HG02571 (cell line): ENCODE data around the gene METTL15.
A peak's percentile ranks its signal among the peaks of the same experiment; 100 is the strongest.
"Not testable (repeated sequence)": the region's sequence is repeated elsewhere in the genome, so short reads cannot be mapped to it uniquely, and the experiment has no call there.

ENCODE experiments used
- ATAC-seq: cut with Tn5 transposase; IDR thresholded peaks from one replicate; pipeline ENCODE4 v1.9.1; 2021; ENCODE audit warnings: mild to moderate bottlenecking, moderate library complexity; ENCODE audit not compliant: unreplicated experiment

METTL15 gene

GRCh38 chr11:28108958-28109357, 770 bp downstream of the METTL15 start:
- no peak for ATAC-seq

GRCh38 chr11:28110108-28110820, 2.1 kb downstream of the METTL15 start:
- peak; percentile 38 for ATAC-seq

GRCh38 chr11:28110821-28111200, 2.6 kb downstream of the METTL15 start:
- ATAC-seq: no peak

DNA sequence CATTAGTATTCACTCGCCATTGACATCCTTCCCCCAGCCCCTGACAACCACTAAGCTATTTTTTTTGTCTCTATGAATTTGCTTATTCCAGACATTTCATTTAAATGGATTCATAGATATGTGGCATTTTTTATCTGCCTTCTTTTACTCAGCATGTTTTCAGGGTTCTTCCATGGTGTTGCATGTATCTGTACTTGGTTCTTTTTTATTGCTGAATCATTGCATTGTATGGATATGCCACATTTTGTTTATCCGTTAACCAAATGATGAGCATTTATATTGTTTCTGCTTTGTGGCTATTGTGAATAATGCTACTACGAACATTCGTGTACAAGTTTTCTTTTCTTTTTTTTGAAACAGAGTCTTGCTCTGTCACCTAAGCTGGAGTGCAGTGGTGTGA, 5.9 kb downstream of the METTL15 start:
- ATAC-seq: no peak

DNA sequence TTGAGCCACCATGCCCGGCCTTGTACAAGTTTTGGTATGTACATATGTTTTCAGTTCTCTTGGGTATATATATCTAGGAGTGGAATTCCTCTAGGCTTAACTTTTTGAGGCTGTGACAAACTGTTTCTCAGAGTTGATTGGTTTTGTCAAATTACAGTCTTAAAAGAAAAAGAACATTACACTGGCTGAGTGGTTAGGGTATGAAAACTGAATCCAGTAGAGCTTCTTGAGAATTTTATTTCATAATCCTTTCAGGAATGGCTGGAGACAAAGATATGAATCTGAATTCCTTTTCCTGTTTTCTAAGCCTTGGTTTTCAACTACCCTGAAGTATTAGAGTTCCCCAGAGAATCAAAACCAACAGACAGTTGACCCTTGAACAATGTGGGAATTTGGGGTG, 6.5 kb downstream of the METTL15 start:
- ATAC-seq: no peak

DNA sequence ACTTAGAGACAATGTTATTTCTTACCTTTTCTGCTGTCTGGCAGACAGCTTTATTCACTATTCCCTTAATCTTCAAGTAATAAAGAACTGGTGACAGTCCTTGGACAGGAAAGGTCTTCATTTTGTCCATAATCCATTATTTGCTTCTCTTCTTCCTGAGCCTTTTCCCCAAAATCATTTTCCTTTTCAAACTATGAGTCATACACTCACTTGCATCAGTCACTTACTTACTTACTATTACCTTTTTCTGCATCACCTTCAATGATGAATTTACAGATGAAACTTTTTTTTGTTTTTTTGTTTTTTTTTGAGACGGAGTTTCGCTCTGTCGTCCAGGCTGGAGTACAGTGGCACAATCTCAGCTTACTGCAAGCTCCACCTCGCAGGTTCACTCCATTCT, 9.5 kb downstream of the METTL15 start:
- ATAC-seq: no peak

- ATAC-seq: no peak
Observed at GRCh38 chr11:28123151-28123581, 15.0 kb downstream of the METTL15 start.

GRCh38 chr11:28132548-28132947, 24.4 kb downstream of the METTL15 start:
- no peak for ATAC-seq

- no peak for ATAC-seq
Observed at GRCh38 chr11:28133146-28133545, 25.0 kb downstream of the METTL15 start.

GRCh38 chr11:28136157-28136556, 28.0 kb downstream of the METTL15 start:
- not testable (repeated sequence) for ATAC-seq

DNA sequence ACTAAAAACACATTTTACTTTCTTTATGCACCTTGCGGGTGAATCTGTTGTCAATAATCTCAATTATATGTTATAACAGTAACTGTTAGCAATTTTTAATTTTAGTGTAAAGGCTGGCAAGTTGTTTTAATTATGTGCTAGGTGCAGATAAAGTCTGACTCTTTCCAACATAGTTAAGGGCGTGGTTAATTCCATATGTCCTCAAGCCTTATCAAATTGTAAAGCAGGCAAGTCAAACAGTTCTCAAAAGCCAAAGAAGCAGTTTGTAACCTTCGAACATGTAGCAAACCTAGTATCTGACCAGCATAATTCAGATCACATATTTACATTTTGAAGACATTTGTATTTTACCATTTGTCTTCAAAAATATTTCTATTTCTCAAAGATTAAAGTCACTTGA, 29.2 kb downstream of the METTL15 start:
- ATAC-seq: no peak

DNA sequence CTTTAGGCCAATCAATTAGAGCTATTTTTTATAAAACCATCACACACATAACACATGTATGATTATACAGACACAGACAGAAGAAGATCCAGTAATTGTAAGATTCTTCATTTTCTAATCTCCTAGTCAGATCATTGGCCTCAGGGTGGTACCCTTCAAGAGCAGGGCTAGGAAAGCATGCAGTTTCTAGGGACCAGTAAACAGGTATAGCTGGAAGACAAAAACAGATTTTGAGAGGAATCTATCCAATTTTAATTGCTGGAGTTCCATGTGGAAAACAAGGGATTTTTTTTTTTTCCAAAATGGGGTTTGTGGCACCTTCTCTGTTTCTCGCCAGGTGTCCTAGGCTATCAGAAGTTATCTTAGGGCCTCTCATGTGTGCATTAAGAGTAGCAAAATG, 29.6 kb downstream of the METTL15 start:
- ATAC-seq: no peak

DNA sequence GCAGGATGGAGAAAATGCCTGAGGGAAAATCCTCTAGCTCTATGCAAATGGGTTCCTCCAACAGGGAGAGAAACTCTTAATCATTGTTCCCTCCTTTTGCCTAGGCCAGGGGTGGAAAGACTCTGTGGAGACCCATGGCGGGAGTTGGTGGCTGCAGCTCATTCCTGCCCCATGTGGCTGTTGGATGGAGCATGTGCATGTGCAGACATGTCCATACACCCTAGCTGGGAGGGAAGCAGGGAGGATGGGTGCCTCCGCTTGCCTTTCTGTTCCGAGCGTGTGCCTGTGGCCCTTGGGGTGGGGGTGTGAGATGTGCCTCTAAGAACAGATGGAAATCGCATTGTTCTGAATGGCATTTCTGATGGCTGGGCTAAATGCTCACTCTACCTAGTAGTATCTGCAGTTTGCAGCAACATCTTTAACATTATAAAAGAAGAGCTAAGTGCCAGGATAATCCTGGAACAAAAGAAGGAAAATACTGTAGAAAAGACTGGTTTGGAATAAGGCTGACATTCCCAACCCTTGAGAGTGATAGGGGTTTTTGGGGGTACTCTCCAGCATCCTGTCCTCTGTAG, 31.7 kb downstream of the METTL15 start:
- ATAC-seq: no peak

DNA sequence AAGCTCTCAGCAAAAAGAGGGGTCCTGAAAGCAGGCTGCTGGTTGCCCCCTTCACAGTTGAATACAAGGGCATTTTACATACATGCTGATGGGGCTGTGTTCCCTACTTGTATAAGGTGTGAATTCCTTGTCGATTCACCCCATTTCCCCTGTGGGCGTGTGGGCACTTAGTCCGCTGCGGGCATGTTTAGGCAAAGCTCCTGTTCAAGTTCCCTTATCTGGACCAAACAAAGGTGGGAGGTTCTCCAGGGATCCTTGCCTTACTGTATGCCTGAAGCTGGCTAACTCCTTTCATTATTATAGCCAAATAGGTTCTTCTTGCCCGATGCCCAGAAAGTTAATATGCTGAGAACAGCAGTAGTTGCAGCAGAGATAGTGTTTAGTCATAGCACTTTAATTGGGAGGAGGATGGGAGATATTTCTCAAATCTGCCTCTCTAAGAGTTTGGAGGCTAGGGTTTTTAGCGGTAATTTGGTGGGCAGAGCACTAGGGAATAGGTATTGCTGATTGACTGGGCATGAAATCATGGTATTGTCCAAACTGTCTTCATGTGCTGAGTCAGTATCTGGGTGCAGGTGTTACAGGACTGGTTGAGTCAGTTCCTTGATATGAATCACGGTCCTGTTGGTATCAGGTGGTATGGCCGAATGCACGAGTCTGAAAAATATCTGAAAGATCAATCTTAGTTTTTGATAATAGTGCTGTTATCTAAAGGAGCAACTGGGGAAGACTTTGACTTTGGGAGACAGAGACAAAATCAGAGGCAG, 32.7 kb downstream of the METTL15 start:
- ATAC-seq: no peak

- ATAC-seq: no peak
Observed at GRCh38 chr11:28142724-28143123, 34.5 kb downstream of the METTL15 start.

GRCh38 chr11:28144808-28145207, 36.6 kb downstream of the METTL15 start:
- ATAC-seq: no peak

GRCh38 chr11:28146123-28146751, 38.0 kb downstream of the METTL15 start:
- ATAC-seq: no peak

DNA sequence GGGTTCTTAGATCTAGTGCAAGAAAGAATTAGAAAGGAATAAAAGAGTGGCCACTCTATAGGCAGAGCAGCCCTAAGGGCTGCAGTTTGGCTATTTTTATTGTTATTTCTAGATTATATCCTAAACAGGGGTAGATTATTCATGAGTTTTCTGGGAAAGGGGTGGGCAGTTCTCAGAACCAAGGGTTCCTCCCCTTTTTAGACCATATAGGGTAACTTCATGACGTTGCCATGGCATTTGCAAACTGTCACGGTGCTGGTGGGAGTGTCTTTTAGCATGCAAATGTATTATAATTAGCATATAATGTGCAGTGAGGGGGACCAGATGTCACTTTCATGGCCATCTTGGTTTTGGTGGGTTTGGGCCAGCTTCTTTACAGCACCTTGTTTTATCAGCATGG, 44.6 kb downstream of the METTL15 start:
- ATAC-seq: no peak

DNA sequence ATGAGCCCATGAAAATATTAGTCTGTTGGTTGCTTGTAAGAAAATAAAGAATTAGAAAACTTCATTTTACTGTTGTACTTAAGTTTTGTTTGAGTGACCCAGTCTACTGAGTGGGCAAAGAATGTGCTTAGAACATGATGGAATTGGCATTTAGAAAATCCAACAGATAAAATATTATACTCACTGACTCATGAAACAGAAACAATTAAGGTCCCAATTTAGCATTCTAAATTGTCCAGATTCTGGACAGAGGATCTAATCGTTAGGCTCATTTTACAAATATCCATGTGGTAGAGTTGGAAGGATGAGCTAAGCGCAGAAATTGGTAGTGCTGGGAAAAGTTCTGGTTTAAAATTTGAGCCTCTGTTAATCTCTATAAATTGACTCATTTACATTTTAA, 45.4 kb downstream of the METTL15 start:
- ATAC-seq: no peak

GRCh38 chr11:28168718-28169117, 60.5 kb downstream of the METTL15 start:
- no peak for ATAC-seq

- no peak for ATAC-seq
Observed at GRCh38 chr11:28169816-28170215, 61.6 kb downstream of the METTL15 start.

DNA sequence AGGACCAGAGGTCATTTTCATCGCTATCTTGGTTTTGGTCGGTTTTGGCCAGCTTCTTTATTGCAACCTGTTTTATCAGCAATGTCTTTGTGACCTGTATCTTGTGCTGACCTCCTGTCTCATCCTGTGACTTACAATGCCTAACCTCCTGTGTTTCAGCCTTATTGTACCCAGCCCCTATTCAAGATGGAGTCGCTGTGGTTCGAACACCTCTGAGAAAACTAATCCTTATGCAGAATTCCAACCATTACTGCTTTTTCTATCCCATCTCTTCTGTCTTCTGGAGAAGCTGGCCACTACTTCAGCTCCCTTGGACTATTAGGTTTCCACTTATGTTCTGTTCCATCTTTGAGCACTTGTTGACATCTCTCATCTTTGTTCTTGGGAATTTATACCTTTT, 62.6 kb downstream of the METTL15 start:
- ATAC-seq: no peak
